Osteoblast (primary cell): ENCODE results near the gene HADHA. TPM values are rescaled to one million over a fixed set of nuclear protein-coding genes. Genes with fewer than 3 reads are reported as not detected.

ENCODE experiments used
- DNase-seq: peaks from one replicate; pipeline ENCODE4 v3.0.0; 2011; ENCODE audit warnings: low spot score, mixed read lengths; ENCODE audit not compliant: insufficient read length; ENCODE audit errors: missing footprints
- H2AFZ ChIP-seq: 2 replicates; pipeline ENCODE4 v1.6.0; 2011; ENCODE audit warnings: mild to moderate bottlenecking, low read length
- H3K27ac ChIP-seq: 2 replicates; pipeline ENCODE4 v1.5.1; 2011; ENCODE audit warnings: mild to moderate bottlenecking, low read depth, low read length, moderate library complexity
- H3K27me3 ChIP-seq: 2 replicates; pipeline ENCODE4 v1.6.0; 2012; ENCODE audit warnings: mild to moderate bottlenecking, control low read depth, inconsistent platforms, low read length, moderate library complexity; ENCODE audit not compliant: insufficient read depth
- H3K36me3 ChIP-seq: 2 replicates; pipeline ENCODE4 v1.5.1; 2011; ENCODE audit warnings: mild to moderate bottlenecking, low read length, control low read depth, moderate library complexity; ENCODE audit not compliant: insufficient read depth
- H3K4me1 ChIP-seq: 2 replicates; pipeline ENCODE4 v1.5.1; 2011; ENCODE audit warnings: mild to moderate bottlenecking, low read length, control low read depth, moderate library complexity; ENCODE audit not compliant: insufficient read depth
- H3K4me2 ChIP-seq: 2 replicates; pipeline ENCODE4 v1.6.0; 2011; ENCODE audit warnings: mild to moderate bottlenecking, low read length; ENCODE audit not compliant: insufficient read depth
- H3K4me3 ChIP-seq: fragments of 200-600 bp; sonication (generic); 3 replicates; pipeline ENCODE4 v1.5.1; 2012; ENCODE audit warnings: mild to moderate bottlenecking, low read length, inconsistent platforms; ENCODE audit not compliant: insufficient read depth
- H3K79me2 ChIP-seq: 2 replicates; pipeline ENCODE4 v1.6.0; 2012; ENCODE audit warnings: mild to moderate bottlenecking, low read length, control low read depth, inconsistent platforms; ENCODE audit not compliant: insufficient read depth
- H3K9me3 ChIP-seq: 2 replicates; pipeline ENCODE4 v1.5.1; 2011; ENCODE audit warnings: low read depth, low read length, control low read depth
- H4K20me1 ChIP-seq: 2 replicates; pipeline ENCODE4 v1.6.0; 2012; ENCODE audit warnings: mild to moderate bottlenecking, low read length, control low read depth; ENCODE audit not compliant: insufficient read depth
- CTCF ChIP-seq: IDR thresholded peaks from 2 replicates; pipeline ENCODE4 v1.5.1; 2011; ENCODE audit warnings: mild to moderate bottlenecking, low read depth, low read length, moderate library complexity; ENCODE audit errors: extremely low read depth
- total RNA-seq: library from RNA; depleted of rRNA; stranded (reverse); fragments of >200 nt; gene quantifications from 2 replicates; pipeline ENCODE4 v1.2.3, GENCODE V29; 2012

The HADHA gene
- total RNA-seq, 1 donor: 113 TPM

- Histone ChIP-seq H3K27me3 (no peaks in the 10 kb centered on the region), H3K36me3 (peaks cover 25% of the 10 kb centered on the region), H3K79me2 (peaks cover 52% of the 10 kb centered on the region), H3K4me1 (no peaks in the 10 kb centered on the region), H3K4me2 (no peak overlapping the region), H3K4me3 (no peak overlapping the region), H3K9me3 (no peaks in the 10 kb centered on the region), H4K20me1 (peaks cover 20% of the 10 kb centered on the region), H3K27ac (no peak overlapping the region), H2AFZ (no peak overlapping the region)
- TF ChIP-seq CTCF: no peak
- no peak for DNase-seq
Measured at GRCh38 chr2:26255759-26256384, 11.4 kb upstream of the HADHA start.

GRCh38 chr2:26251893-26252292, 7.5 kb upstream of the HADHA start:
- peaks cover 36% of the 10 kb centered on the region for H4K20me1 ChIP-seq
- H3K4me2 ChIP-seq: no peak overlapping the region
- H3K4me3 ChIP-seq: no peak overlapping the region
- no peak for TF ChIP-seq CTCF
- peaks cover 91% of the 10 kb centered on the region for H3K79me2 ChIP-seq
- H3K27me3 ChIP-seq: no peaks in the 10 kb centered on the region
- H3K9me3 ChIP-seq: no peaks in the 10 kb centered on the region
- peaks cover 10% of the 10 kb centered on the region for H3K36me3 ChIP-seq
- no peak overlapping the region for H3K27ac ChIP-seq
- H2AFZ ChIP-seq: no peak overlapping the region
- peaks cover 7% of the 10 kb centered on the region for H3K4me1 ChIP-seq
- peak; percentile 32 for DNase-seq

GRCh38 chr2:26249625-26250024, 5.2 kb upstream of the HADHA start:
- peak; percentile 36 for DNase-seq
- no peak for TF ChIP-seq CTCF
- Histone ChIP-seq H3K4me3 (no peak overlapping the region), H3K36me3 (no peaks in the 10 kb centered on the region), H3K9me3 (no peaks in the 10 kb centered on the region), H3K4me1 (peaks cover 21% of the 10 kb centered on the region), H2AFZ (no peak overlapping the region), H3K79me2 (peaks cover 97% of the 10 kb centered on the region), H3K27me3 (no peaks in the 10 kb centered on the region), H4K20me1 (peaks cover 44% of the 10 kb centered on the region), H3K4me2 (no peak overlapping the region), H3K27ac (no peak overlapping the region)

- Histone ChIP-seq H3K4me2 (peak overlapping the region; percentile 94), H3K36me3 (no peaks in the 10 kb centered on the region), H3K79me2 (peaks cover 99% of the 10 kb centered on the region), H3K27ac (peak overlapping the region; percentile 51), H2AFZ (no peak overlapping the region), H3K4me1 (peaks cover 26% of the 10 kb centered on the region), H3K4me3 (peak overlapping the region; percentile 32), H3K27me3 (no peaks in the 10 kb centered on the region), H3K9me3 (no peaks in the 10 kb centered on the region), H4K20me1 (peaks cover 33% of the 10 kb centered on the region)
- TF ChIP-seq CTCF: no peak
- DNase-seq: peak; percentile 30
Measured at GRCh38 chr2:26246818-26247217, 2.4 kb upstream of the HADHA start.
